Panc1 (cell line): ENCODE measurements around the gene PIPOX. TPM values are rescaled to one million over a fixed set of nuclear protein-coding genes. Genes with fewer than 3 reads are reported as not detected.

ENCODE experiments used
- ATAC-seq: fragments of 200-7000 bp; cut with Tn5 transposase; 2 replicates; pipeline ENCODE4 v1.9.1; 2020; ENCODE audit warnings: mild to moderate bottlenecking, moderate library complexity
- BruUV-seq: library from RNA; stranded (reverse); fragments of 400-500 nt; replicated peaks from 2 replicates; lab custom pipeline; 2021; lab: Mats Ljungman, UMichigan
- CTCF ChIA-PET: fragments of 300-600 bp; sonication (Branson Sonifier 250); formaldehyde crosslinking; loops from one replicate; lab custom pipeline; 2022; ENCODE audit warnings: antibody characterized with exemption; lab: Charles Lee
- POLR2A ChIA-PET: fragments of 300-600 bp; sonication (Branson Sonifier 250); formaldehyde crosslinking; loops from one replicate; lab custom pipeline; 2022; ENCODE audit warnings: antibody characterized with exemption; lab: Charles Lee
- DNase-seq: peaks from one replicate; pipeline ENCODE4 v3.0.0-alpha.2; 2010; ENCODE audit warnings: low read depth, low spot score
- H3K27ac ChIP-seq: 2 replicates; pipeline ENCODE4 v1.5.1; 2011; ENCODE audit warnings: mild to moderate bottlenecking, low read length, inconsistent platforms
- H3K27me3 ChIP-seq: fragments of 200-500 bp; sonication (Bioruptor generic); 2 replicates; pipeline ENCODE4 v1.6.0; 2014; ENCODE audit warnings: low read length, inconsistent platforms; ENCODE audit not compliant: control insufficient read depth, insufficient read depth
- H3K36me3 ChIP-seq: fragments of 200-500 bp; sonication (Bioruptor generic); 2 replicates; pipeline ENCODE4 v1.5.1; 2014; ENCODE audit warnings: inconsistent platforms, mild to moderate bottlenecking, low read length, moderate library complexity; ENCODE audit not compliant: control insufficient read depth, insufficient read depth
- H3K4me1 ChIP-seq: 2 replicates; pipeline ENCODE4 v1.5.1; 2011; ENCODE audit warnings: inconsistent platforms, mild to moderate bottlenecking, low read length, moderate library complexity; ENCODE audit not compliant: control insufficient read depth, insufficient read depth
- H3K4me3 ChIP-seq, 2 experiments: 2 replicates each; pipeline ENCODE4 v1.5.1; 2011 to 2012; ENCODE audit warnings: low read depth in 2 of 2, low read length in 2 of 2, mild to moderate bottlenecking in 2 of 2, inconsistent platforms in 1 of 2, moderate library complexity in 1 of 2
- H3K9me3 ChIP-seq: fragments of 200-500 bp; sonication (Bioruptor generic); 2 replicates; pipeline ENCODE4 v1.5.1; 2014; ENCODE audit warnings: low read depth, mild to moderate bottlenecking, inconsistent platforms, low read length, moderate library complexity; ENCODE audit not compliant: control insufficient read depth, insufficient read depth
- CTCF ChIP-seq: fragments of 450-650 bp; IDR thresholded peaks from 2 replicates; pipeline ENCODE4 v1.5.1; 2017; ENCODE audit warnings: mild to moderate bottlenecking
- POLR2AphosphoS5 ChIP-seq: IDR thresholded peaks from 2 replicates; pipeline ENCODE4 v1.6.1; 2012; ENCODE audit warnings: mild to moderate bottlenecking, low read depth, low read length, moderate library complexity
- SIN3A ChIP-seq: IDR thresholded peaks from 2 replicates; pipeline ENCODE4 v1.6.1; 2012; ENCODE audit warnings: low read depth, mild to moderate bottlenecking, low read length, moderate library complexity, borderline replicate concordance; ENCODE audit not compliant: insufficient read depth
- TCF7L2 ChIP-seq: IDR thresholded peaks from 2 replicates; pipeline ENCODE4 v1.6.1; 2011; ENCODE audit warnings: mild to moderate bottlenecking, low read depth, low read length, inconsistent platforms
- in situ Hi-C: cut with HindIII; loops from 2 replicates; pipeline ENCODE4 v1.10.0; 2016; ENCODE audit warnings: low sequenced_read_pairs, low pct_unique_long_range_greater_than_20kb
- intact Hi-C: fragments of 100-400 bp; cut with micrococcal nuclease; formaldehyde crosslinking; loops from one replicate; pipeline ENCODE4 v1.10.0; 2022; ENCODE audit not compliant: unreplicated experiment
- total RNA-seq: library from RNA; stranded (reverse); gene quantifications from one replicate; pipeline ENCODE4 v1.2.1, GENCODE V29; 2021; ENCODE audit not compliant: unreplicated experiment
- TF ChIP-seq, protein P1 (sequence below), 2 experiments: IDR thresholded peaks; 2 replicates each; pipeline ENCODE4 v1.6.1; 2011 to 2012; ENCODE audit warnings: low read depth in 2 of 2, control low read depth in 1 of 2, low read length in 1 of 2, mild to moderate bottlenecking in 1 of 2, moderate library complexity in 1 of 2; ENCODE audit not compliant: insufficient read depth in 1 of 2

The PIPOX gene
- total RNA-seq, 1 experiment from 2014 or later: 2.4 TPM

DNA sequence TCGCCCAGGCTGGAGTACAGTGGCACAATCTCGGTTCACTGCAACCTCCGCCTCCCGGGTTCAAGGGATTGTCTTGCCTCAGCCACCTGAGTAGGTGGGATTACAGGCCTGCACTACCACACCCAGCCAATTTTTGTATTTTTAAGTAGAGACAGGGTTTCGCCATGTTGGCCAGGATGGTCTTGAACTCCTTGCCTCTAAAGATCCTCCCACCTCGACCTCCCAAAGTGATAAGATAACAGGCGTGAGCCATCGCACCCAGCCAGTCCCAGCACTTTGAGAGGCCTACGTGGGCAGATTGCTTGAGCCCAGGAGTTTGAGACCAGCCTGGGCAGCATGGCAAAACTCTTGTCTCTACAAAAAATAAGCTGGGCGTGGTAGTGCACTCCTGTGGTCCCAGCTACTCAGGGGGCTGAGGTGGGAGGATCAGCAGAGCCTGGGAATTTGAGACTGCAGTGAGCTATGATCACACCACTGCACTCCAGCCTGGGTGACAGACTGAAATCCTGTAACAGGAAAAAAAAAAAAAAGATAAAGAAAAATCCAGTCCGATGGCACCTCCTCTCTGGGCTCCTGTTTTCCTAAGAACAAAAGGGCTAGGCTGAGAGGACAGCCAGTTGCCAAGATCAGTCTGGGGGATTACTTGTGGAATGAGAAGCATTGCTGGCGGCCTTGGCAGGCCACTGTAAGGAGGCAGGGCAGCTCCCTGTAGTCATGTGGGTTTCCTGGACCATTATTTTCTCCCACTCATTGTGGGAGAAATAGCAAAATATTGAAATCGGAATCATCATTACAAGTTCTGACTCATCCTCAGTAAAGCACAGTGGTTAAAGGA, 3.0 kb upstream of the PIPOX start:
- in situ Hi-C loops (no loop called here), intact Hi-C loops (no loop called here)
- H3K36me3 ChIP-seq: no peaks in the 10 kb centered on the region
- ChIA-PET CTCF (interaction anchor here (0.6 kb wide), 2 partner anchors 12 to 75 kb away, joined by 3 to 6 read pairs; no protein-coding TSS in a partner anchor), POLR2A (interaction anchor here (0.6 kb wide), 2 partner anchors 45 to 384 kb away, joined by 6 to 7 read pairs; no protein-coding TSS in a partner anchor)
- no peak for DNase-seq
- no peaks in the 10 kb centered on the region for H3K9me3 ChIP-seq
- TF ChIP-seq SIN3A: no peak
- TF ChIP-seq, protein P1, sequence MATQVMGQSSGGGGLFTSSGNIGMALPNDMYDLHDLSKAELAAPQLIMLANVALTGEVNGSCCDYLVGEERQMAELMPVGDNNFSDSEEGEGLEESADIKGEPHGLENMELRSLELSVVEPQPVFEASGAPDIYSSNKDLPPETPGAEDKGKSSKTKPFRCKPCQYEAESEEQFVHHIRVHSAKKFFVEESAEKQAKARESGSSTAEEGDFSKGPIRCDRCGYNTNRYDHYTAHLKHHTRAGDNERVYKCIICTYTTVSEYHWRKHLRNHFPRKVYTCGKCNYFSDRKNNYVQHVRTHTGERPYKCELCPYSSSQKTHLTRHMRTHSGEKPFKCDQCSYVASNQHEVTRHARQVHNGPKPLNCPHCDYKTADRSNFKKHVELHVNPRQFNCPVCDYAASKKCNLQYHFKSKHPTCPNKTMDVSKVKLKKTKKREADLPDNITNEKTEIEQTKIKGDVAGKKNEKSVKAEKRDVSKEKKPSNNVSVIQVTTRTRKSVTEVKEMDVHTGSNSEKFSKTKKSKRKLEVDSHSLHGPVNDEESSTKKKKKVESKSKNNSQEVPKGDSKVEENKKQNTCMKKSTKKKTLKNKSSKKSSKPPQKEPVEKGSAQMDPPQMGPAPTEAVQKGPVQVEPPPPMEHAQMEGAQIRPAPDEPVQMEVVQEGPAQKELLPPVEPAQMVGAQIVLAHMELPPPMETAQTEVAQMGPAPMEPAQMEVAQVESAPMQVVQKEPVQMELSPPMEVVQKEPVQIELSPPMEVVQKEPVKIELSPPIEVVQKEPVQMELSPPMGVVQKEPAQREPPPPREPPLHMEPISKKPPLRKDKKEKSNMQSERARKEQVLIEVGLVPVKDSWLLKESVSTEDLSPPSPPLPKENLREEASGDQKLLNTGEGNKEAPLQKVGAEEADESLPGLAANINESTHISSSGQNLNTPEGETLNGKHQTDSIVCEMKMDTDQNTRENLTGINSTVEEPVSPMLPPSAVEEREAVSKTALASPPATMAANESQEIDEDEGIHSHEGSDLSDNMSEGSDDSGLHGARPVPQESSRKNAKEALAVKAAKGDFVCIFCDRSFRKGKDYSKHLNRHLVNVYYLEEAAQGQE (IDR thresholded peaks at IDR 0.05; ENCODE audit: insufficient read depth in 1 of 2, low read depth in 2 of 2, low read length in 1 of 2): 0 out of 4 replicates have a peak, but pooled peaks of 1 of the 2 experiments have one; percentile 8
- TF ChIP-seq POLR2AphosphoS5: no peak
- peaks cover 8% of the 10 kb centered on the region for H3K27me3 ChIP-seq
- H3K27ac ChIP-seq: no peak overlapping the region
- no peak for ATAC-seq
- no peaks in the 10 kb centered on the region; the same call in 1 of the 2 replicates for H3K4me1 ChIP-seq
- H3K4me3 ChIP-seq: no peak overlapping the region
- no TSS peak for BruUV-seq

GRCh38 chr17:29041091-29041490, 1.9 kb upstream of the PIPOX start:
- no peaks in the 10 kb centered on the region for H3K9me3 ChIP-seq
- DNase-seq (no peak), ATAC-seq (no peak)
- in situ Hi-C loops: no loop called here
- no peaks in the 10 kb centered on the region for H3K36me3 ChIP-seq
- ChIA-PET POLR2A (interaction anchor here (0.6 kb wide), 1 partner anchor 44 kb away, joined by 7 read pairs; no protein-coding TSS in a partner anchor), CTCF (interaction anchor here (0.6 kb wide), 2 partner anchors 13 to 76 kb away, joined by 3 to 6 read pairs; no protein-coding TSS in a partner anchor)
- H3K27me3 ChIP-seq: peaks cover 8% of the 10 kb centered on the region
- no peaks in the 10 kb centered on the region; the same call in 1 of the 2 replicates for H3K4me1 ChIP-seq
- BruUV-seq: no TSS peak
- intact Hi-C loops: no loop called here
- TF ChIP-seq TCF7L2 (no peak), CTCF (no peak), SIN3A (no peak), POLR2AphosphoS5 (no peak)
- TF ChIP-seq, protein P1 (IDR thresholded peaks at IDR 0.05; ENCODE audit: insufficient read depth in 1 of 2, low read depth in 2 of 2, low read length in 1 of 2): no peak
- no peak overlapping the region for H3K27ac ChIP-seq
- H3K4me3 ChIP-seq: no peak overlapping the region
